Stimulated activated CD8-positive, alpha-beta memory T cell treated with anti-CD3 and anti-CD28 coated beads, Interleukin-15, amount 100 ng/mL, for 4 hours (primary cell): ENCODE measurements around the gene NCOA1.

Experiments used
- DNase-seq, 2 donors: peaks; one replicate each; pipeline ENCODE4 v3.0.0-alpha.2; 2020; ENCODE audit warnings: low read depth in 2 of 2

The NCOA1 gene

DNA sequence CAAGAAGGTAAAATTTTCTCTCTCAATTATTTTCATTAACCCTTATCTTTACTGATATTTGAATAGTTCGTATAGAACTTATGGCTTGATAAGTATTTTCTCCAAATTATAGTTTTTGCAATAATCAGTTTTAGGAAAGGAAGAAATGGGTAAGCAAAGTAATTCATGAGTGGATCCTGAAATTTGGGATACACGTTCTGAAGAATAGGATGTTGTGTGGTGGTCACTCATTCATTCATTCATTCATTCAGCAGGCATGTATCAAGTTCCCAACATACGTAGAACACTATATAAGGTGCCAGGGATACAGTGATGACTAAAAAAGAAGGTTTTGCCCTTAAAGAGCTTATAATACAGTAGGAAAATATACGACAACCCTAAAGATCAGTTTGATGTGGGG is 206.7 kb downstream of the NCOA1 start:
- no peak for DNase-seq

DNA sequence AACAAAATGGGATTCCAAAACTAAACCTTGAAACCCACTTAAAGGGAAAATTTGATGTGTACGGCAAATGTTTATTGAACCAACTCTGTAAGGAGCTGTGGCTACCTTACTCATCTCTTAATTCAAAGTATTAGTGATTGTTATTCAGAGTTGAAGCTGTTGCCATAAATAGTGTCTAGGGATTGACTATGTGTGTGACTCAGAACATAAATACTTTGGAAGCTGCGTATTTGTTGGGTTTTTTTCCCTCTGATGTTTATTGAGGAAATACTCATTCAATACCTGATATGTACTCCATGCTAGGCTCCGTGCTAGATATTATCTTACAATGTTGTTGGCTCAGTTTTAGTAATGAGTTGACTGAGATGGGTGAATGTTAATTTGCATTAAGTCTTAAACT is 211.7 kb downstream of the NCOA1 start:
- no peak for DNase-seq

GRCh38 chr2:24704692-24705091 is 213.6 kb downstream of the NCOA1 start:
- no peak for DNase-seq

- no peak for DNase-seq
These were observed 216.1 kb downstream of the NCOA1 start for GRCh38 chr2:24707143-24707542.

DNA sequence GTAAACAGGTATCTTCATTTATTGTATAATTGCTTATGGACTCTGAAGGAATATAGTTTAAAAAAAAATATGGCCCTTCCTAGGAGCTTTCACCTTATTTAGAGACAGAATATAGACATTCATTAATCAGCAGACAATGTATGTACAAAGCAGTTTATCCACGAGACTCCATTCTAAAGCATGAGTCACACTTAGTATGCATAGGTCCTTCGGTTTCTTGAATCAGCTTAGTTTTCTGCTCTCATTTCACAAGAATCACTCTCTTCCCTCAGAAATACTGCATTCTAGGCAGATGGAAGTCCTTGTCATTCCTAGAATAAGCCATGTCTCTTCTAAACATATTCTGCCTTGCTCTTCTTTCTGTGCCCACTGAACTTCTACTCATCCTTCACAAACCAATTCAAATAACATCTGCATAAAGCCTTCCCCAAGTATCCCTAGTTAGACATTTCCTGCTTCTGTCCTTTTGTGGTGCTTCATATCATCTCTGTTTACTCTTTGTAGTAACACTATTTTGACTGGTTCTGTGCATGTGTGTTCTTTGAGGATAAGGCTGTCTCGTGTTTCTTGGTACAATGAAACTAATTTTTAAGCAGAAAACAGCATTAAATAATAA is 217.6 kb downstream of the NCOA1 start:
- no peak for DNase-seq

DNA sequence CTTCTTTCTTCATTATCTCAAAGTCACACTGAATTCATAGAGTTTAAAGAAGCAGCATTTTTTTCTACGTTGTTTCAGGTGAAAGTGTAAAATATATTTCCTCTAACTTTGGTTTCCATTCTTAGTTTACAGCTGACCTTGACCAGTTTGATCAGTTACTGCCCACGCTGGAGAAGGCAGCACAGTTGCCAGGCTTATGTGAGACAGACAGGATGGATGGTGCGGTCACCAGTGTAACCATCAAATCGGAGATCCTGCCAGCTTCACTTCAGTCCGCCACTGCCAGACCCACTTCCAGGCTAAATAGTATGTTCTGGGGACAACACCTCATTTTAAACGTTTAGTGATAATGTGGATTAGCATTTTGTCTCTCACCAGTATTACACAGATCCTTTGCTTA is 219.8 kb downstream of the NCOA1 start:
- DNase-seq: no peak

DNA sequence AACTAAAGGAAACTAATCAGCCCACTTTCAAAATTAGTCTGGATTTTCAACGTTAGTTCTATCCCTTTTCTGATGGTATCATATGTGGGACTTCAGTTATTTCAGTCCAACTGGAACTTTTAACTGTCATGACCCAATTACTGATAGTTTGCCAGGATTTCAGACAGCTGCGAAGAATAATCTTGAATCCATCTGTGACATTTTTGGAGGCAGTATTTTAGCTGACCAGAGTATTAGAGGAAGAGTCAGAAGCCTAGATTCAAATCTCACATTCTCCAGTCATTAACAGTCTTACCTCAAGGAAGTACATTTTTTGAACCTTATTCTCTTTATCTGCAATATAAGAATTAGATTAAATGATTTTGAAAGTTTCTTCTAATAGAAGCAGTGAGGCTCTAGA is 220.8 kb downstream of the NCOA1 start:
- DNase-seq: no peak

GRCh38 chr2:24712296-24712695 is 221.2 kb downstream of the NCOA1 start:
- DNase-seq: no peak

- no peak for DNase-seq
These were observed 226.4 kb downstream of the NCOA1 start for GRCh38 chr2:24717263-24717951.

DNA sequence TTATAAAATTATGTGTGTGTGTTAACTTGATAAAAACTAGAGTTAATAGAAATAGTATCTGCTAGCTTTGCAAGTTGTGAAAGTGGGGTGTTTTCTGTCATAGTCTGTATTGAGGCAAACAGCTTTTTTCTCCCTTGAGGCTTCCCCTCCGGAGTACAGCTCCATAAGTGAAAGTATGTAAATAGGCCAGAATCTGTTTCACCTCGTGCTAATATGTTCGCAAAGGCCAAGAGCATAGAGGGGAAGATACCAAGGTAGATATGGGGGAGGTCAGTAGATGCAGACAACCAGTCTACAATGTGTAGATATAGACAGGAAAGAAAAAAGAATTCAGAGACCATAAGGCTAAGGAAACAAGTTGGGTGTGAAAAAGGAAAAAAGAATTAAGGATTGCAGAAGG is 229.3 kb downstream of the NCOA1 start:
- DNase-seq: no peak

- no peak for DNase-seq
These were observed 230.4 kb downstream of the NCOA1 start for GRCh38 chr2:24721470-24721869.

DNA sequence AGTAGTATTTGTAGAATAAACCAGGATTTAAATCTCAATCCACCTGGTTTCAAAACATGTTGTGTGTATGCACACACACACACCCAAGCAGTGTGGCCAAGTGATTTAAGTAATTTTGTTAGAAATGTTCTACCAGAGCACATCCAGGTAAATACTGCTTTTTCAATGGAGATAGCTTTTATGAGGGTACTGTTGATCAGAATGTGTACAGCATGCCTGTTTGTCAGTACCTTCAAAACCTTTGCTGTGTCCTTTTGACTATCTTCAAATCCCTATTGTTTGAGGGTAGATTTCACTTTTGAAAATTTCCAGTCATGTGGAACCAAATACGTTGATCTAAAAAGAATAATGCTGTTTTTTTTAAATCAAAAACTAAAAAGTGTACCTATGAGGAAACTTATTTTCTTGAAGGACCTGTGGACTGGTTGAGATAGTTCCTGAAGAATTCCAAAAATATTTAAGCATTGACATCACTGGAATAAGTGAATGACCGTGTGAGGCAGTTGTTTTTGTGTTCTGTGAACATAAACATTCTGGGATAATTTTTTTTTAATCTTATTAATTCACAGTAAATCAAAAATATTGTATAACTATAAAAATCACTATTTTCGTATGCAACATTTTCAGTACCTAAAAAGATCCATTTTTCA is 231.2 kb downstream of the NCOA1 start:
- no peak for DNase-seq

DNA sequence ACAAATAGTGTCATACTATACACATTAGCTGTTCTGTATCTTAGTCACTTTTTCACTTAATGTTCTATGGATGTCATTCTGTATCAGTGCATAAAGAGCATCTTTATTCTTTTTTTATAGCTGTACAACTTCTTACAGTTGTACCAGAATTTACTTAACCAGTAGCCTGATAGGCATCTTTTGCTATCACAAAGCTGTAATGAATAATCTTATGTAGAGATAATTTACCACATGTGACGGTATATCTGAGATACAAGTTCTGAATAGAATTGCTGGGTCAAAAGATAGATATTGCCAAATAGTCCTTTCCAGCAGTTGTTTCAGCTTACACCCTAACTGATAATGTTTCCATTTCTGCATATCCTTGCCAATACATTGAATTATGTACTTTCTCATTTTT is 232.1 kb downstream of the NCOA1 start:
- DNase-seq: no peak

DNA sequence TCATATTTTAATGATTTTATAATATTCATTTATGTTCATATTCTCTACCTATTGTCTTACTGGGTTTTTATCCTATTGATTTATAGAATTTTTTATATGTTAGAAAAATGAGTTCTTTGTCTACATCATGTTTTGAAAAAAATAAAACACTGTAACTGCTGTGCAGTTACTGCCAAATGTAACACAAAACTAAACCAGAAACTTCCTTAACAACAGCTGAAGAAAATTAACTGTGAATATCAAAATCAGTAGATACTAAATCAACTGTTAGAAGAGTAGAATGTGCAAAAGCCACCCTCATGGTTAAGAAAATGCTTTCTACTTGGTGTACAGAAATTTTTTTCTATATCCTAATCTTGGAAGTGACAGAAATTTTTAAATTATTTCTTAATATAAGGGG is 232.6 kb downstream of the NCOA1 start:
- DNase-seq: no peak

DNA sequence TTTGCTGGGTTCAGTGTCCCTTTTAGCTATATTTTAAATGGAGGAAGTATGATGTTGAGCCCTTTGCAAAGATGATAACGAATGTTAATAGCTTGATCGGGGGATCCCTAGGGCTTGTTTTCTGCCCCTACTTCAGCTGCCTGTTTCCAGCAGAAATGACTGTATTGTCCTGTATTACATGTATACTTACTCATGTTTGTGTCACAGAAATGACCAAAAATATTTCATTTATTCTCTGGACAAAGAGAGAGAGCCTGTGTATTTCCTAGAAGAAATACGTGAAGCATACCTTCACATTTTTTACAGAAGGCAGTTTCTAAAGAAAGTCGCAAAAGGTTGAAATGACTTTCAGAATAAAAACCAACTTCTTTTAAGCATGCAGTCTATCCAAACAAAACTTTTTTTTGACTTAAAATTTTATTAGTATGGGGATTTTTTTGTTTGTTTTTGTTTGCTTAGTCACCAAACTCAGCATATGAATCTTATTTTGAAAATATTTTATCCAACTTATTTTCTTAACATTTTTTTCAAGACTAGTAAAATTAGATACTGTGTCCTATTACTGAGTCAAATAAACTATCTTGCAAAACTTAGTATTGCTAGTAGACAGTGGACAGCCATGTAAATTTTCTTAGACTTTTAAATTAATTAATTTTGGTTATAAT is 233.2 kb downstream of the NCOA1 start:
- no peak for DNase-seq

- DNase-seq: no peak
These were observed 234.9 kb downstream of the NCOA1 start for GRCh38 chr2:24725956-24726355.

DNA sequence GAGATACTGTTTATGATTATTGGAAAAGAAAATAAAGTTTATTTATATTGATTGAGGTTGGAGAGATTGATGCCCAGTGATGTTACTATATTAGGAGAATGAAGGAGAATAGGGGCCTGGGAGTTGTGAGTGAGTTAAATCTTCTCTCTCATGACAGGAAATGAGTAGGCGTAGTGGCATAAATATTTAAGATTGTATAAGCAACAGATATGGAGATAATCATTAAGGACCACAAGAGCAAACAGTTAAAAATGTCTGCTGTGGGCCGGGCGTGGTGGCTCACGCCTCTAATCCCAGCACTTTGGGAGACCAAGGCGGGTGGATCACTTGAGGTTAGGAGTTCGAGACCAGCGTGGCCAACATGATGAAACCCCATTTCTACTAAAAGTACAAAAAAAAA is 239.4 kb downstream of the NCOA1 start:
- DNase-seq: no peak

DNA sequence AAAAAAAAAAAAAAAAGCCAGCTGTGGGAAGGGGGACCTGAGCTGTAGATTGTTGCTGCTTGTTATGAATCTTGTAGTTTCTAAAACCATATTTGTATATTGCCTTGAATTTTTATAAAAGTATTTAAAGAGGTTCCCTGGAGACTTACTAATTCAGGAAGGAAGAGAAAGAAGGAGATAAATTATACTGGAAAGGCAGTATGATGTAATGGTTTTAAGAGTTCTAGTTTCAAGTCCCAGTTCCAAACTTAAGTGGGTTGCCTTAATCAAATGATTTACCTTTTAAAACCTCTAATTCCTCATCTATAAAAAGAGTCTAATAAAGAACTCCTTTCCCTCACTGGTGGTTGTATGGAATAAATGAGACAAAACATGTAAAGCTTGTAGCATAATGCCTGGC is 240.0 kb downstream of the NCOA1 start:
- no peak for DNase-seq

GRCh38 chr2:24731923-24732322 is 240.9 kb downstream of the NCOA1 start:
- no peak for DNase-seq

GRCh38 chr2:24734741-24735140 is 243.7 kb downstream of the NCOA1 start:
- DNase-seq: no peak

GRCh38 chr2:24739354-24740025 is 248.4 kb downstream of the NCOA1 start:
- DNase-seq: no peak

- no peak for DNase-seq
These were observed 249.1 kb downstream of the NCOA1 start for GRCh38 chr2:24740142-24740541.
